Measurements from ENCODE around the gene TMC1. TPM values are rescaled to one million over a fixed set of nuclear protein-coding genes. Genes with fewer than 3 reads are reported as not detected.

The TMC1 gene
- total and polyA plus RNA-seq, 2 donors from 2014 or later, result 0.25 to 1.2 TPM

- intact Hi-C loops (cut with DNase I), result no loop called here
- Histone ChIP-seq H3K27ac (ENCODE audit: low read depth in 2 of 2, low read length in 2 of 2) (no peak overlapping the region), H3K9me3 (ENCODE audit: control insufficient read depth in 2 of 3, insufficient read depth in 1 of 3, low read length in 3 of 3) (no peaks in the 10 kb centered on the region), H3K27me3 (ENCODE audit: control insufficient read depth, insufficient read depth, low read length) (no peaks in the 10 kb centered on the region), H3K4me1 (ENCODE audit: control insufficient read depth in 2 of 3, insufficient read depth in 2 of 3, low read depth in 1 of 3, low read length in 3 of 3) (no peaks in the 10 kb centered on the region), H3K36me3 (ENCODE audit: control insufficient read depth in 2 of 3, insufficient read depth in 3 of 3, low read length in 3 of 3) (no peaks in the 10 kb centered on the region), H3K9ac (ENCODE audit: low read length in 3 of 3) (no peak overlapping the region), H3K4me3 (ENCODE audit: low read length in 3 of 3) (no peak overlapping the region)
- no peak for DNase-seq
- TF ChIP-seq CTCF (IDR thresholded peaks at IDR 0.05; ENCODE audit: borderline replicate concordance, extremely low read depth, insufficient read depth), result no peak
- FAIRE-seq, result no peak
Observed at GRCh38 chr9:72681283-72681630, 159.8 kb downstream of the TMC1 start.

- FAIRE-seq (no peak), DNase-seq (no peak)
- Histone ChIP-seq H3K27ac (ENCODE audit: low read depth in 2 of 2, low read length in 2 of 2) (no peak overlapping the region), H3K36me3 (ENCODE audit: control insufficient read depth in 2 of 3, insufficient read depth in 3 of 3, low read length in 3 of 3) (no peaks in the 10 kb centered on the region), H3K4me3 (ENCODE audit: low read length in 3 of 3) (no peak overlapping the region), H3K9ac (ENCODE audit: low read length in 3 of 3) (no peak overlapping the region), H3K4me1 (ENCODE audit: control insufficient read depth in 2 of 3, insufficient read depth in 2 of 3, low read depth in 1 of 3, low read length in 3 of 3) (no peaks in the 10 kb centered on the region), H3K9me3 (ENCODE audit: control insufficient read depth in 2 of 3, insufficient read depth in 1 of 3, low read length in 3 of 3) (no peaks in the 10 kb centered on the region), H3K27me3 (ENCODE audit: control insufficient read depth, insufficient read depth, low read length) (no peaks in the 10 kb centered on the region)
- intact Hi-C loops (cut with DNase I), result no loop called here
- no peak for TF ChIP-seq CTCF (IDR thresholded peaks at IDR 0.05; ENCODE audit: borderline replicate concordance, extremely low read depth, insufficient read depth)
Observed at GRCh38 chr9:72684615-72685014, 163.2 kb downstream of the TMC1 start.

- H3K36me3 ChIP-seq (ENCODE audit: control insufficient read depth in 2 of 3, insufficient read depth in 3 of 3, low read length in 3 of 3), result no peaks in the 10 kb centered on the region
- no peak overlapping the region for H3K27ac ChIP-seq (ENCODE audit: low read depth in 2 of 2, low read length in 2 of 2)
- H3K9ac ChIP-seq (ENCODE audit: low read length in 3 of 3), result no peak overlapping the region
- no peak for TF ChIP-seq CTCF (IDR thresholded peaks at IDR 0.05; ENCODE audit: borderline replicate concordance, extremely low read depth, insufficient read depth)
- FAIRE-seq, result no peak
- intact Hi-C loops (cut with DNase I), result no loop called here
- no peaks in the 10 kb centered on the region for H3K9me3 ChIP-seq (ENCODE audit: control insufficient read depth in 2 of 3, insufficient read depth in 1 of 3, low read length in 3 of 3)
- no peak overlapping the region for H3K4me3 ChIP-seq (ENCODE audit: low read length in 3 of 3)
- H3K27me3 ChIP-seq (ENCODE audit: control insufficient read depth, insufficient read depth, low read length), result no peaks in the 10 kb centered on the region
- no peak for DNase-seq
- no peaks in the 10 kb centered on the region for H3K4me1 ChIP-seq (ENCODE audit: control insufficient read depth in 2 of 3, insufficient read depth in 2 of 3, low read depth in 1 of 3, low read length in 3 of 3)
Observed at GRCh38 chr9:72685911-72686310, 164.5 kb downstream of the TMC1 start.

- no peak for FAIRE-seq
- Histone ChIP-seq H3K4me3 (ENCODE audit: low read length in 3 of 3) (no peak overlapping the region), H3K27me3 (ENCODE audit: control insufficient read depth, insufficient read depth, low read length) (no peaks in the 10 kb centered on the region), H3K36me3 (ENCODE audit: control insufficient read depth in 2 of 3, insufficient read depth in 3 of 3, low read length in 3 of 3) (no peaks in the 10 kb centered on the region), H3K9ac (ENCODE audit: low read length in 3 of 3) (no peak overlapping the region), H3K4me1 (ENCODE audit: control insufficient read depth in 2 of 3, insufficient read depth in 2 of 3, low read depth in 1 of 3, low read length in 3 of 3) (no peaks in the 10 kb centered on the region), H3K9me3 (ENCODE audit: control insufficient read depth in 2 of 3, insufficient read depth in 1 of 3, low read length in 3 of 3) (no peaks in the 10 kb centered on the region), H3K27ac (ENCODE audit: low read depth in 2 of 2, low read length in 2 of 2) (no peak overlapping the region)
- no peak for TF ChIP-seq CTCF (IDR thresholded peaks at IDR 0.05; ENCODE audit: borderline replicate concordance, extremely low read depth, insufficient read depth)
- no peak for DNase-seq
- intact Hi-C loops (cut with DNase I), result no loop called here
Observed at GRCh38 chr9:72687331-72687730, 165.9 kb downstream of the TMC1 start.
